DOHH2 (cell line): Measurements from ENCODE around the gene DNPH1.

ENCODE experiments used
- EZH2phosphoT487 ChIP-seq: fragments of 200-600 bp; sonication (generic); IDR thresholded peaks from 2 replicates; pipeline ENCODE4 v1.6.1; 2017; ENCODE audit warnings: borderline replicate concordance, mild to moderate bottlenecking, antibody characterized with exemption, low read length, moderate library complexity, mixed read lengths
- TF ChIP-seq, protein P1 (sequence below): fragments of 200-600 bp; sonication (generic); IDR thresholded peaks from one replicate; pipeline ENCODE4 v1.5.1; 2014; ENCODE audit warnings: antibody characterized with exemption, mild to moderate bottlenecking, low read depth, low read length; ENCODE audit not compliant: poor library complexity, severe bottlenecking

DNA sequence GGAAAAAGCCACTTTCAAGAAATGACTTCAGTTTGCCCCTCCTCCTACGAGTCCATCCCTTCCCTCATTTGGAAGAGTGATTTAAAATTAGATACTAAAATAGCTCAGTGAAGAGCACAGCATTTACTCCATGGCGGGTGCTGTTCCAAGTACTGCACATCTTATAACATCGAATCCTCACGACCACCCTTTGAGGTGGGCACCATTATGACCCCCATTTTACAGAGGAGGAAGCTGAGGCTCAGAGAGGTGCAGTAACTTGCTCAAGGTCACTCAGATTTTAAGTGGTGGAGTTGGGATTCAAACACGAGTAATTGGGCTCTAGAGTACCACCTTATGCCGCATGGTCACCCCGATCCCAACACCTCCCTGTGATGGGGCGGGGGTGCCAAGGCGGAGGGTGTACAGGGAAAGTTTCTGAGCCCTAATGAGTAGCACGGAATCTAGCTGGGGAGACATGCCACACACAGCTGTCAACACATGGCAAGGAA lies 39.5 kb upstream of the DNPH1 start:
- TF ChIP-seq, protein P1, sequence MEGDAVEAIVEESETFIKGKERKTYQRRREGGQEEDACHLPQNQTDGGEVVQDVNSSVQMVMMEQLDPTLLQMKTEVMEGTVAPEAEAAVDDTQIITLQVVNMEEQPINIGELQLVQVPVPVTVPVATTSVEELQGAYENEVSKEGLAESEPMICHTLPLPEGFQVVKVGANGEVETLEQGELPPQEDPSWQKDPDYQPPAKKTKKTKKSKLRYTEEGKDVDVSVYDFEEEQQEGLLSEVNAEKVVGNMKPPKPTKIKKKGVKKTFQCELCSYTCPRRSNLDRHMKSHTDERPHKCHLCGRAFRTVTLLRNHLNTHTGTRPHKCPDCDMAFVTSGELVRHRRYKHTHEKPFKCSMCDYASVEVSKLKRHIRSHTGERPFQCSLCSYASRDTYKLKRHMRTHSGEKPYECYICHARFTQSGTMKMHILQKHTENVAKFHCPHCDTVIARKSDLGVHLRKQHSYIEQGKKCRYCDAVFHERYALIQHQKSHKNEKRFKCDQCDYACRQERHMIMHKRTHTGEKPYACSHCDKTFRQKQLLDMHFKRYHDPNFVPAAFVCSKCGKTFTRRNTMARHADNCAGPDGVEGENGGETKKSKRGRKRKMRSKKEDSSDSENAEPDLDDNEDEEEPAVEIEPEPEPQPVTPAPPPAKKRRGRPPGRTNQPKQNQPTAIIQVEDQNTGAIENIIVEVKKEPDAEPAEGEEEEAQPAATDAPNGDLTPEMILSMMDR = no peak
- TF ChIP-seq EZH2phosphoT487 = no peak
